DND-41 (cell line): ENCODE results near the gene DNAH17.

Source experiments
- ATAC-seq: fragments of 200-7000 bp; cut with Tn5 transposase; 3 replicates; pipeline ENCODE4 v1.9.1; 2021; ENCODE audit warnings: low read depth; ENCODE audit not compliant: insufficient read depth
- DNase-seq: peaks from one replicate; pipeline ENCODE4 v3.0.0-alpha.2; 2020
- H2AFZ ChIP-seq: 2 replicates; pipeline ENCODE4 v1.6.0; 2012; ENCODE audit warnings: low read depth, low read length
- H3K27ac ChIP-seq: 2 replicates; pipeline ENCODE4 v1.5.1; 2012; ENCODE audit warnings: low read length, inconsistent platforms
- H3K27me3 ChIP-seq: fragments of 200-600 bp; sonication (generic); 2 replicates; pipeline ENCODE4 v1.6.0; 2012; ENCODE audit warnings: low read length, mild to moderate bottlenecking, inconsistent platforms; ENCODE audit not compliant: insufficient read depth, poor library complexity
- H3K36me3 ChIP-seq: 2 replicates; pipeline ENCODE4 v1.5.1; 2012; ENCODE audit warnings: low read length, inconsistent platforms; ENCODE audit not compliant: insufficient read depth
- H3K4me1 ChIP-seq: 2 replicates; pipeline ENCODE4 v1.5.1; 2012; ENCODE audit warnings: mild to moderate bottlenecking, low read length; ENCODE audit not compliant: insufficient read depth
- H3K4me2 ChIP-seq: 2 replicates; pipeline ENCODE4 v1.6.0; 2012; ENCODE audit warnings: mild to moderate bottlenecking, moderate library complexity, low read length, inconsistent platforms; ENCODE audit not compliant: insufficient read depth
- H3K4me3 ChIP-seq, 2 experiments: fragments of 200-600 bp in 1 of 2; shearing (Covaris generic) in 1 of 2; 2 replicates each; pipeline ENCODE4 v1.5.1; 2012 to 2016; ENCODE audit warnings: inconsistent platforms in 2 of 2, low read length in 2 of 2, mild to moderate bottlenecking in 2 of 2, low read depth in 1 of 2, moderate library complexity in 1 of 2
- H3K79me2 ChIP-seq: 2 replicates; pipeline ENCODE4 v1.6.0; 2012; ENCODE audit warnings: low read length, inconsistent platforms; ENCODE audit not compliant: insufficient read depth
- H3K9ac ChIP-seq: 2 replicates; pipeline ENCODE4 v1.6.0; 2012; ENCODE audit warnings: low read depth, mild to moderate bottlenecking, inconsistent platforms, low read length, moderate library complexity
- H3K9me3 ChIP-seq: 2 replicates; pipeline ENCODE4 v1.5.1; 2012; ENCODE audit warnings: low read length, moderate library complexity, mild to moderate bottlenecking, inconsistent platforms; ENCODE audit not compliant: insufficient read depth, severe bottlenecking
- H4K20me1 ChIP-seq: 2 replicates; pipeline ENCODE4 v1.6.0; 2012; ENCODE audit warnings: low read length; ENCODE audit not compliant: insufficient read depth
- CTCF ChIP-seq: IDR thresholded peaks from 2 replicates; pipeline ENCODE4 v1.5.1; 2012; ENCODE audit warnings: borderline replicate concordance, low read length, moderate library complexity, mild to moderate bottlenecking; ENCODE audit not compliant: poor library complexity, severe bottlenecking; ENCODE audit errors: extremely low read depth
- EZH2 ChIP-seq: IDR thresholded peaks from 3 replicates; pipeline ENCODE4 v1.6.1; 2012; ENCODE audit warnings: borderline replicate concordance, low read depth, mild to moderate bottlenecking, moderate library complexity, low read length, inconsistent platforms; ENCODE audit not compliant: severe bottlenecking

Gene DNAH17

GRCh38 chr17:78441271-78441971 lies 135.8 kb downstream of the DNAH17 start:
- H4K20me1 ChIP-seq, result no peaks in the 10 kb centered on the region
- no peaks in the 10 kb centered on the region for H3K27me3 ChIP-seq
- TF ChIP-seq EZH2 (no peak), CTCF (no peak)
- H3K27ac ChIP-seq, result no peak overlapping the region
- no peak for DNase-seq
- H2AFZ ChIP-seq, result no peak overlapping the region
- no peak for ATAC-seq
- no peaks in the 10 kb centered on the region for H3K9me3 ChIP-seq
- H3K36me3 ChIP-seq, result no peaks in the 10 kb centered on the region
- H3K4me1 ChIP-seq, result no peaks in the 10 kb centered on the region
- H3K4me2 ChIP-seq, result no peak overlapping the region
- H3K79me2 ChIP-seq, result no peaks in the 10 kb centered on the region
- H3K4me3 ChIP-seq, result no peak overlapping the region
- no peak overlapping the region for H3K9ac ChIP-seq

GRCh38 chr17:78438694-78439325 lies 138.4 kb downstream of the DNAH17 start:
- DNase-seq (no peak), ATAC-seq (no peak)
- Histone ChIP-seq H2AFZ (no peak overlapping the region), H3K79me2 (no peaks in the 10 kb centered on the region), H3K27me3 (no peaks in the 10 kb centered on the region), H3K4me3 (no peak overlapping the region), H4K20me1 (no peaks in the 10 kb centered on the region), H3K4me2 (no peak overlapping the region), H3K27ac (no peak overlapping the region), H3K9me3 (no peaks in the 10 kb centered on the region), H3K4me1 (no peaks in the 10 kb centered on the region), H3K36me3 (no peaks in the 10 kb centered on the region), H3K9ac (no peak overlapping the region)
- no peak for TF ChIP-seq CTCF
- TF ChIP-seq EZH2, result no peak

GRCh38 chr17:78438271-78438691 lies 138.9 kb downstream of the DNAH17 start:
- no peaks in the 10 kb centered on the region for H3K9me3 ChIP-seq
- no peaks in the 10 kb centered on the region for H4K20me1 ChIP-seq
- no peak overlapping the region for H3K4me2 ChIP-seq
- H3K4me1 ChIP-seq, result no peaks in the 10 kb centered on the region
- TF ChIP-seq EZH2 (no peak), CTCF (no peak)
- no peaks in the 10 kb centered on the region for H3K36me3 ChIP-seq
- H3K27ac ChIP-seq, result no peak overlapping the region
- ATAC-seq, result no peak
- no peak overlapping the region for H3K4me3 ChIP-seq
- H3K27me3 ChIP-seq, result no peaks in the 10 kb centered on the region
- DNase-seq, result no peak
- no peak overlapping the region for H3K9ac ChIP-seq
- H2AFZ ChIP-seq, result no peak overlapping the region
- no peaks in the 10 kb centered on the region for H3K79me2 ChIP-seq
